WTC11 (cell line): ENCODE results near the gene JUND. TPM values are rescaled to one million over a fixed set of nuclear protein-coding genes. Genes with fewer than 3 reads are reported as not detected.
A peak's percentile ranks its signal among the peaks of the same experiment; 100 is the strongest.

Source experiments
- ATAC-seq: fragments of 200-7000 bp; cut with Tn5 transposase; 2 replicates; pipeline ENCODE4 v1.10.0; 2021; ENCODE audit warnings: mild to moderate bottlenecking, moderate library complexity
- CTCF ChIA-PET: fragments of 300-600 bp; sonication (Branson Sonifier 250); formaldehyde crosslinking; loops from one replicate; lab custom pipeline; 2021; ENCODE audit warnings: antibody characterized with exemption; lab: Charles Lee
- POLR2A ChIA-PET: fragments of 350-600 bp; sonication (Branson Sonifier 250); formaldehyde crosslinking; loops from one replicate; lab custom pipeline; 2021; ENCODE audit warnings: antibody characterized with exemption; lab: Charles Lee
- DNase-seq: peaks from one replicate; pipeline ENCODE4 v3.0.0; 2021; ENCODE audit warnings: low spot score
- H3K27ac Mint-ChIP-seq: 2 replicates; pipeline ENCODE4 v1.8.0; 2021; ENCODE audit warnings: mixed read lengths
- H3K27me3 Mint-ChIP-seq: 2 replicates; pipeline ENCODE4 v1.8.0; 2021; ENCODE audit warnings: low read depth, mild to moderate bottlenecking, moderate library complexity, mixed read lengths
- H3K36me3 Mint-ChIP-seq: 2 replicates; pipeline ENCODE4 v1.8.0; 2021; ENCODE audit warnings: mixed read lengths
- H3K4me1 Mint-ChIP-seq: 2 replicates; pipeline ENCODE4 v1.8.0; 2022; ENCODE audit warnings: mixed read lengths
- H3K4me3 Mint-ChIP-seq: 2 replicates; pipeline ENCODE4 v1.8.0; 2021; ENCODE audit warnings: mild to moderate bottlenecking, moderate library complexity, mixed read lengths
- H3K9me3 Mint-ChIP-seq: 2 replicates; pipeline ENCODE4 v1.8.0; 2021; ENCODE audit warnings: mixed read lengths
- CBFB ChIP-seq: sonication (generic); formaldehyde crosslinking; IDR thresholded peaks from 2 replicates; pipeline ENCODE4 v1.8.1; 2022; ENCODE audit warnings: mild to moderate bottlenecking, low read depth, missing genetic modification reagents
- EMX1 ChIP-seq: fragments of 250-450 bp; sonication (Bioruptor Pico); IDR thresholded peaks from 2 replicates; pipeline ENCODE4 v1.8.0; 2021; ENCODE audit warnings: mild to moderate bottlenecking
- ESRRA ChIP-seq: sonication (generic); formaldehyde crosslinking; IDR thresholded peaks from 2 replicates; pipeline ENCODE4 v1.8.1; 2022; ENCODE audit warnings: mild to moderate bottlenecking, missing genetic modification reagents, borderline replicate concordance
- GTF2I ChIP-seq: fragments of 250-450 bp; sonication (Bioruptor Pico); conservative IDR thresholded peaks from 2 replicates; pipeline ENCODE4 v1.4.0; 2021; ENCODE audit warnings: mild to moderate bottlenecking
- HMGA2 ChIP-seq: fragments of 250-450 bp; sonication (Bioruptor Pico); IDR thresholded peaks from 2 replicates; pipeline ENCODE4 v1.4.0; 2021; ENCODE audit warnings: mild to moderate bottlenecking, moderate library complexity
- JAZF1 ChIP-seq: fragments of 250-450 bp; sonication (Bioruptor Pico); IDR thresholded peaks from 2 replicates; pipeline ENCODE4 v1.9.0; 2021; ENCODE audit warnings: moderate library complexity, mild to moderate bottlenecking, inconsistent platforms
- MYBL2 ChIP-seq: sonication (generic); formaldehyde crosslinking; IDR thresholded peaks from 2 replicates; pipeline ENCODE4 v1.8.1; 2023; ENCODE audit warnings: mild to moderate bottlenecking, moderate library complexity, missing genetic modification reagents
- NFATC4 ChIP-seq: fragments of 250-450 bp; sonication (Bioruptor Pico); IDR thresholded peaks from 2 replicates; pipeline ENCODE4 v1.9.0; 2021; ENCODE audit warnings: mild to moderate bottlenecking
- NFYB ChIP-seq: sonication (generic); formaldehyde crosslinking; conservative IDR thresholded peaks from 2 replicates; pipeline ENCODE4 v1.8.0; 2022; ENCODE audit warnings: low read depth, missing genetic modification reagents
- NR3C1 ChIP-seq: sonication (generic); formaldehyde crosslinking; conservative IDR thresholded peaks from 2 replicates; pipeline ENCODE4 v1.8.1; 2023; ENCODE audit warnings: low read depth, mild to moderate bottlenecking, missing genetic modification reagents
- PRRX2 ChIP-seq: fragments of 250-450 bp; sonication (Bioruptor Pico); IDR thresholded peaks from 2 replicates; pipeline ENCODE4 v1.8.0; 2021; ENCODE audit warnings: mild to moderate bottlenecking
- SMAD4 ChIP-seq: sonication (generic); formaldehyde crosslinking; IDR thresholded peaks from 2 replicates; pipeline ENCODE4 v1.8.0; 2022; ENCODE audit warnings: mild to moderate bottlenecking, missing genetic modification reagents
- SOX15 ChIP-seq: fragments of 250-450 bp; sonication (Bioruptor Pico); IDR thresholded peaks from 2 replicates; pipeline ENCODE4 v1.9.0; 2021; ENCODE audit warnings: mild to moderate bottlenecking
- TCF7 ChIP-seq: sonication (generic); formaldehyde crosslinking; IDR thresholded peaks from 2 replicates; pipeline ENCODE4 v1.8.0; 2022; ENCODE audit warnings: mild to moderate bottlenecking, low read depth, missing genetic modification reagents, moderate library complexity
- ZBTB21 ChIP-seq: sonication (generic); formaldehyde crosslinking; IDR thresholded peaks from 2 replicates; pipeline ENCODE4 v1.8.1; 2023; ENCODE audit warnings: mild to moderate bottlenecking, missing genetic modification reagents, borderline replicate concordance
- ZNF219 ChIP-seq: sonication (generic); formaldehyde crosslinking; IDR thresholded peaks from 2 replicates; pipeline ENCODE4 v1.8.0; 2023; ENCODE audit warnings: missing genetic modification reagents, mild to moderate bottlenecking, borderline replicate concordance
- ZNF671 ChIP-seq: fragments of 250-450 bp; sonication (Bioruptor Pico); IDR thresholded peaks from 2 replicates; pipeline ENCODE4 v1.8.0; 2021; ENCODE audit warnings: mild to moderate bottlenecking
- total RNA-seq: library from RNA; stranded (reverse); gene quantifications from 3 replicates; pipeline ENCODE4 v1.2.3, GENCODE V29; 2021
- TF ChIP-seq, protein P1 (sequence below): sonication (generic); formaldehyde crosslinking; IDR thresholded peaks from 2 replicates; pipeline ENCODE4 v1.8.1; 2023; ENCODE audit warnings: mild to moderate bottlenecking, missing genetic modification reagents
- TF ChIP-seq, protein P2 (sequence below): sonication (generic); formaldehyde crosslinking; IDR thresholded peaks from 2 replicates; pipeline ENCODE4 v1.8.0; 2022; ENCODE audit warnings: mild to moderate bottlenecking, missing genetic modification reagents
- TF ChIP-seq, protein P3 (sequence below): fragments of 200-600 bp; IDR thresholded peaks from 2 replicates; pipeline ENCODE4 v1.8.0; 2022; ENCODE audit warnings: antibody characterized with exemption
- TF ChIP-seq, protein P4 (sequence below): sonication (generic); formaldehyde crosslinking; IDR thresholded peaks from 2 replicates; pipeline ENCODE4 v1.8.1; 2023; ENCODE audit warnings: mild to moderate bottlenecking, missing genetic modification reagents, moderate library complexity
- TF ChIP-seq, protein P5 (sequence below): sonication (generic); formaldehyde crosslinking; IDR thresholded peaks from 2 replicates; pipeline ENCODE4 v1.8.1; 2022; ENCODE audit warnings: low read depth, missing genetic modification reagents, borderline replicate concordance
- TF ChIP-seq, protein P6 (sequence below): sonication (generic); formaldehyde crosslinking; IDR thresholded peaks from 2 replicates; pipeline ENCODE4 v1.8.0; 2023; ENCODE audit warnings: mild to moderate bottlenecking, missing genetic modification reagents
- TF ChIP-seq, protein P7 (sequence below): sonication (generic); formaldehyde crosslinking; IDR thresholded peaks from 2 replicates; pipeline ENCODE4 v1.8.1; 2023; ENCODE audit warnings: mild to moderate bottlenecking, missing genetic modification reagents, borderline replicate concordance

JUND gene
- total RNA-seq, 1 experiment from 2014 or later: 121 TPM

DNA sequence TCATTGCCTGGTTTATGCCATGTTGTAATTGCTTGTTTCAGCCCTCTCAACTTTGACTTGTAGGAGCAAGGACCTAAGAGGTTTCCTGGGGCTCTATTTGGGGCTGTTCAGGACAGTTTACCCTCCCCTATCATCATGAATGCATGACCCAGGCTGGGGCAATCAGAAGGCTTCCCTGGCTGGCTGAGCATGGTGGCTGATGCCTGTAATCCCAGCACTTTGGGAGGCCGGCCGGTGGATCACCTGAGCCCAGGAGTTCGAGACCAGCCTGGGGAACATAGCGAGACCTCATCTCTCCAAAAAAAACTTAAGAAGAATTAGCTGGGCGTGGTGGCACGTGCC lies 47.6 kb upstream of the JUND start:
- Mint-ChIP-seq H3K36me3 (no peaks in the 10 kb centered on the region), H3K27ac (peak overlapping the region; percentile 89; the same call in 1 of the 2 replicates)

DNA sequence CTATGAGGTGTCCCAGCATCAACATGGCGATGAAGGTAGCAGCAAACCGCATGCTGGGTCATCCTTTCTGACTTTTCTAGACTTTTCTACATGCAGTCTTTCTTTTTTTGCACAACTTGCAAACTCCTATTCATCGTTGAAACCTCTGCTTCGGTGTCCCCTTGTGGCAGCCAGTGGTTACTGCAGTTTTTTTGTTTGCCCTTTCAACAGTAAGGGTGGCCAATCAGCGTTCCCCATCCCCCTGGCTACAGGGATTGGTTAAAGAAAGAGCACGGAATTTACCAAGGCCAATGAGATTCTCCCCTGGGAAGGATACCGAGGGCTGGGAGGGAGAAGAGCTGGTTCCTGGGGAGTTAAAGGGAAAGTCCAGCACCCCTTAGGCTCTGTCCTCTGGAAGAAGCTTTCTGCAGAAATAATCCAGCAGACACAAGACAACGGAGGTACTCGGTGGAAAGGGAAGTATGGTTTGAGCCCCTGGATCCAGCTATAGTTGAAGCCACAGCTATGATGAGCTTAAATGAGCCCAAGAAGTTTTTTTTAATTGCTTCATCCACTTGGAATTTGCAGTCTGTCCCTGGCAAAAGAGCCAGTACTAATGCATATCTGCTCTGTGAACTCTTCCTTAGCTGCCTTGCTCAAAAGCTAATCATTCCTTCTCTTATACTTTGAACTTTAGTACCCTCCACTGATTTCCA lies 47.1 kb upstream of the JUND start:
- Mint-ChIP-seq H3K4me3 (peak overlapping the region; percentile 70), H3K27me3 (no peaks in the 10 kb centered on the region; the same call in none of the 2 replicates), H3K9me3 (no peaks in the 10 kb centered on the region), H3K36me3 (no peaks in the 10 kb centered on the region), H3K4me1 (peaks cover 19% of the 10 kb centered on the region), H3K27ac (peak overlapping the region; percentile 89)
- CTCF ChIA-PET: interaction anchor here (0.5 to 4.6 kb wide), 73 partner anchors 10 to 549 kb away, joined by 3 to 190 read pairs (median 5); partner anchors contain the start of genes GDF15, IFI30, IQCN and JUND
- ATAC-seq (peak; percentile 99), DNase-seq (peak; percentile 91)
- POLR2A ChIA-PET: interaction anchor here (0.5 to 4.8 kb wide), 6 partner anchors 11 to 187 kb away, joined by 3 to 51 read pairs (median 4); partner anchors contain the start of gene JUND
- TF ChIP-seq GTF2I (CRISPR knock-in tag): no peak
- TF ChIP-seq, protein P1, sequence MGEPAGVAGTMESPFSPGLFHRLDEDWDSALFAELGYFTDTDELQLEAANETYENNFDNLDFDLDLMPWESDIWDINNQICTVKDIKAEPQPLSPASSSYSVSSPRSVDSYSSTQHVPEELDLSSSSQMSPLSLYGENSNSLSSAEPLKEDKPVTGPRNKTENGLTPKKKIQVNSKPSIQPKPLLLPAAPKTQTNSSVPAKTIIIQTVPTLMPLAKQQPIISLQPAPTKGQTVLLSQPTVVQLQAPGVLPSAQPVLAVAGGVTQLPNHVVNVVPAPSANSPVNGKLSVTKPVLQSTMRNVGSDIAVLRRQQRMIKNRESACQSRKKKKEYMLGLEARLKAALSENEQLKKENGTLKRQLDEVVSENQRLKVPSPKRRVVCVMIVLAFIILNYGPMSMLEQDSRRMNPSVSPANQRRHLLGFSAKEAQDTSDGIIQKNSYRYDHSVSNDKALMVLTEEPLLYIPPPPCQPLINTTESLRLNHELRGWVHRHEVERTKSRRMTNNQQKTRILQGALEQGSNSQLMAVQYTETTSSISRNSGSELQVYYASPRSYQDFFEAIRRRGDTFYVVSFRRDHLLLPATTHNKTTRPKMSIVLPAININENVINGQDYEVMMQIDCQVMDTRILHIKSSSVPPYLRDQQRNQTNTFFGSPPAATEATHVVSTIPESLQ (CRISPR knock-in tag): no peak
- no peak for TF ChIP-seq ZBTB21 (CRISPR knock-in tag)
- TF ChIP-seq ESRRA (CRISPR knock-in tag): no peak
- TF ChIP-seq, protein P2, sequence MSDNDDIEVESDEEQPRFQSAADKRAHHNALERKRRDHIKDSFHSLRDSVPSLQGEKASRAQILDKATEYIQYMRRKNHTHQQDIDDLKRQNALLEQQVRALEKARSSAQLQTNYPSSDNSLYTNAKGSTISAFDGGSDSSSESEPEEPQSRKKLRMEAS (CRISPR knock-in tag): peak; percentile 20; the same call in 1 of the 2 replicates
- TF ChIP-seq, protein P3, sequence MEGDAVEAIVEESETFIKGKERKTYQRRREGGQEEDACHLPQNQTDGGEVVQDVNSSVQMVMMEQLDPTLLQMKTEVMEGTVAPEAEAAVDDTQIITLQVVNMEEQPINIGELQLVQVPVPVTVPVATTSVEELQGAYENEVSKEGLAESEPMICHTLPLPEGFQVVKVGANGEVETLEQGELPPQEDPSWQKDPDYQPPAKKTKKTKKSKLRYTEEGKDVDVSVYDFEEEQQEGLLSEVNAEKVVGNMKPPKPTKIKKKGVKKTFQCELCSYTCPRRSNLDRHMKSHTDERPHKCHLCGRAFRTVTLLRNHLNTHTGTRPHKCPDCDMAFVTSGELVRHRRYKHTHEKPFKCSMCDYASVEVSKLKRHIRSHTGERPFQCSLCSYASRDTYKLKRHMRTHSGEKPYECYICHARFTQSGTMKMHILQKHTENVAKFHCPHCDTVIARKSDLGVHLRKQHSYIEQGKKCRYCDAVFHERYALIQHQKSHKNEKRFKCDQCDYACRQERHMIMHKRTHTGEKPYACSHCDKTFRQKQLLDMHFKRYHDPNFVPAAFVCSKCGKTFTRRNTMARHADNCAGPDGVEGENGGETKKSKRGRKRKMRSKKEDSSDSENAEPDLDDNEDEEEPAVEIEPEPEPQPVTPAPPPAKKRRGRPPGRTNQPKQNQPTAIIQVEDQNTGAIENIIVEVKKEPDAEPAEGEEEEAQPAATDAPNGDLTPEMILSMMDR: peak; percentile 86
- TF ChIP-seq ZNF219 (CRISPR knock-in tag): no peak
- TF ChIP-seq, protein P4, sequence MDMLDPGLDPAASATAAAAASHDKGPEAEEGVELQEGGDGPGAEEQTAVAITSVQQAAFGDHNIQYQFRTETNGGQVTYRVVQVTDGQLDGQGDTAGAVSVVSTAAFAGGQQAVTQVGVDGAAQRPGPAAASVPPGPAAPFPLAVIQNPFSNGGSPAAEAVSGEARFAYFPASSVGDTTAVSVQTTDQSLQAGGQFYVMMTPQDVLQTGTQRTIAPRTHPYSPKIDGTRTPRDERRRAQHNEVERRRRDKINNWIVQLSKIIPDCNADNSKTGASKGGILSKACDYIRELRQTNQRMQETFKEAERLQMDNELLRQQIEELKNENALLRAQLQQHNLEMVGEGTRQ (CRISPR knock-in tag): no peak

More for the DNA sequence above, 47.6 kb upstream of the JUND start:
- H3K4me3 Mint-ChIP-seq: peak overlapping the region; percentile 70
- ATAC-seq: no peak
- DNase-seq: no peak
- no peaks in the 10 kb centered on the region for H3K9me3 Mint-ChIP-seq
- TF ChIP-seq NFATC4 (CRISPR knock-in tag) (no peak), NR3C1 (CRISPR knock-in tag) (no peak), JAZF1 (CRISPR knock-in tag) (no peak), HMGA2 (CRISPR knock-in tag) (no peak), NFYB (CRISPR knock-in tag) (no peak), SOX15 (CRISPR knock-in tag) (no peak), ZNF671 (CRISPR knock-in tag) (no peak), SMAD4 (no peak), TCF7 (CRISPR knock-in tag) (no peak), CBFB (CRISPR knock-in tag) (no peak), EMX1 (CRISPR knock-in tag) (no peak), MYBL2 (CRISPR knock-in tag) (no peak), PRRX2 (CRISPR knock-in tag) (no peak)
- TF ChIP-seq, protein P5, sequence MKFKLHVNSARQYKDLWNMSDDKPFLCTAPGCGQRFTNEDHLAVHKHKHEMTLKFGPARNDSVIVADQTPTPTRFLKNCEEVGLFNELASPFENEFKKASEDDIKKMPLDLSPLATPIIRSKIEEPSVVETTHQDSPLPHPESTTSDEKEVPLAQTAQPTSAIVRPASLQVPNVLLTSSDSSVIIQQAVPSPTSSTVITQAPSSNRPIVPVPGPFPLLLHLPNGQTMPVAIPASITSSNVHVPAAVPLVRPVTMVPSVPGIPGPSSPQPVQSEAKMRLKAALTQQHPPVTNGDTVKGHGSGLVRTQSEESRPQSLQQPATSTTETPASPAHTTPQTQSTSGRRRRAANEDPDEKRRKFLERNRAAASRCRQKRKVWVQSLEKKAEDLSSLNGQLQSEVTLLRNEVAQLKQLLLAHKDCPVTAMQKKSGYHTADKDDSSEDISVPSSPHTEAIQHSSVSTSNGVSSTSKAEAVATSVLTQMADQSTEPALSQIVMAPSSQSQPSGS (CRISPR knock-in tag): no peak
- TF ChIP-seq, protein P6, sequence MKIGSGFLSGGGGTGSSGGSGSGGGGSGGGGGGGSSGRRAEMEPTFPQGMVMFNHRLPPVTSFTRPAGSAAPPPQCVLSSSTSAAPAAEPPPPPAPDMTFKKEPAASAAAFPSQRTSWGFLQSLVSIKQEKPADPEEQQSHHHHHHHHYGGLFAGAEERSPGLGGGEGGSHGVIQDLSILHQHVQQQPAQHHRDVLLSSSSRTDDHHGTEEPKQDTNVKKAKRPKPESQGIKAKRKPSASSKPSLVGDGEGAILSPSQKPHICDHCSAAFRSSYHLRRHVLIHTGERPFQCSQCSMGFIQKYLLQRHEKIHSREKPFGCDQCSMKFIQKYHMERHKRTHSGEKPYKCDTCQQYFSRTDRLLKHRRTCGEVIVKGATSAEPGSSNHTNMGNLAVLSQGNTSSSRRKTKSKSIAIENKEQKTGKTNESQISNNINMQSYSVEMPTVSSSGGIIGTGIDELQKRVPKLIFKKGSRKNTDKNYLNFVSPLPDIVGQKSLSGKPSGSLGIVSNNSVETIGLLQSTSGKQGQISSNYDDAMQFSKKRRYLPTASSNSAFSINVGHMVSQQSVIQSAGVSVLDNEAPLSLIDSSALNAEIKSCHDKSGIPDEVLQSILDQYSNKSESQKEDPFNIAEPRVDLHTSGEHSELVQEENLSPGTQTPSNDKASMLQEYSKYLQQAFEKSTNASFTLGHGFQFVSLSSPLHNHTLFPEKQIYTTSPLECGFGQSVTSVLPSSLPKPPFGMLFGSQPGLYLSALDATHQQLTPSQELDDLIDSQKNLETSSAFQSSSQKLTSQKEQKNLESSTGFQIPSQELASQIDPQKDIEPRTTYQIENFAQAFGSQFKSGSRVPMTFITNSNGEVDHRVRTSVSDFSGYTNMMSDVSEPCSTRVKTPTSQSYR (CRISPR knock-in tag): no peak
- TF ChIP-seq, protein P7, sequence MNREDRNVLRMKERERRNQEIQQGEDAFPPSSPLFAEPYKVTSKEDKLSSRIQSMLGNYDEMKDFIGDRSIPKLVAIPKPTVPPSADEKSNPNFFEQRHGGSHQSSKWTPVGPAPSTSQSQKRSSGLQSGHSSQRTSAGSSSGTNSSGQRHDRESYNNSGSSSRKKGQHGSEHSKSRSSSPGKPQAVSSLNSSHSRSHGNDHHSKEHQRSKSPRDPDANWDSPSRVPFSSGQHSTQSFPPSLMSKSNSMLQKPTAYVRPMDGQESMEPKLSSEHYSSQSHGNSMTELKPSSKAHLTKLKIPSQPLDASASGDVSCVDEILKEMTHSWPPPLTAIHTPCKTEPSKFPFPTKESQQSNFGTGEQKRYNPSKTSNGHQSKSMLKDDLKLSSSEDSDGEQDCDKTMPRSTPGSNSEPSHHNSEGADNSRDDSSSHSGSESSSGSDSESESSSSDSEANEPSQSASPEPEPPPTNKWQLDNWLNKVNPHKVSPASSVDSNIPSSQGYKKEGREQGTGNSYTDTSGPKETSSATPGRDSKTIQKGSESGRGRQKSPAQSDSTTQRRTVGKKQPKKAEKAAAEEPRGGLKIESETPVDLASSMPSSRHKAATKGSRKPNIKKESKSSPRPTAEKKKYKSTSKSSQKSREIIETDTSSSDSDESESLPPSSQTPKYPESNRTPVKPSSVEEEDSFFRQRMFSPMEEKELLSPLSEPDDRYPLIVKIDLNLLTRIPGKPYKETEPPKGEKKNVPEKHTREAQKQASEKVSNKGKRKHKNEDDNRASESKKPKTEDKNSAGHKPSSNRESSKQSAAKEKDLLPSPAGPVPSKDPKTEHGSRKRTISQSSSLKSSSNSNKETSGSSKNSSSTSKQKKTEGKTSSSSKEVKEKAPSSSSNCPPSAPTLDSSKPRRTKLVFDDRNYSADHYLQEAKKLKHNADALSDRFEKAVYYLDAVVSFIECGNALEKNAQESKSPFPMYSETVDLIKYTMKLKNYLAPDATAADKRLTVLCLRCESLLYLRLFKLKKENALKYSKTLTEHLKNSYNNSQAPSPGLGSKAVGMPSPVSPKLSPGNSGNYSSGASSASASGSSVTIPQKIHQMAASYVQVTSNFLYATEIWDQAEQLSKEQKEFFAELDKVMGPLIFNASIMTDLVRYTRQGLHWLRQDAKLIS (CRISPR knock-in tag): no peak
- TF ChIP-seq, all 79 proteins: peak for 0
- ChIA-PET POLR2A (interaction anchor here (0.5 to 4.8 kb wide), 5 partner anchors 10 to 52 kb away, joined by 3 to 51 read pairs (median 4); partner anchors contain the start of gene JUND), CTCF (interaction anchor here (0.5 to 4.6 kb wide), 71 partner anchors 9 to 549 kb away, joined by 3 to 190 read pairs (median 5); partner anchors contain the start of genes GDF15, IFI30, IQCN and JUND)
- Mint-ChIP-seq H3K4me1 (peaks cover 15% of the 10 kb centered on the region; the same call in 1 of the 2 replicates), H3K27me3 (no peaks in the 10 kb centered on the region; the same call in 1 of the 2 replicates)
